WTC11 (cell line): ENCODE measurements around the gene SUPT5H. TPM values are rescaled to one million over a fixed set of nuclear protein-coding genes. Genes with fewer than 3 reads are reported as not detected.

Experiments
- ATAC-seq: fragments of 200-7000 bp; cut with Tn5 transposase; 2 replicates; pipeline ENCODE4 v1.10.0; 2021; ENCODE audit warnings: mild to moderate bottlenecking, moderate library complexity
- CTCF ChIA-PET: fragments of 300-600 bp; sonication (Branson Sonifier 250); formaldehyde crosslinking; loops from one replicate; lab custom pipeline; 2021; ENCODE audit warnings: antibody characterized with exemption; lab: Charles Lee
- POLR2A ChIA-PET: fragments of 350-600 bp; sonication (Branson Sonifier 250); formaldehyde crosslinking; loops from one replicate; lab custom pipeline; 2021; ENCODE audit warnings: antibody characterized with exemption; lab: Charles Lee
- DNase-seq: peaks from one replicate; pipeline ENCODE4 v3.0.0; 2021; ENCODE audit warnings: low spot score
- H3K27ac Mint-ChIP-seq: 2 replicates; pipeline ENCODE4 v1.8.0; 2021; ENCODE audit warnings: mixed read lengths
- H3K27me3 Mint-ChIP-seq: 2 replicates; pipeline ENCODE4 v1.8.0; 2021; ENCODE audit warnings: low read depth, mild to moderate bottlenecking, moderate library complexity, mixed read lengths
- H3K36me3 Mint-ChIP-seq: 2 replicates; pipeline ENCODE4 v1.8.0; 2021; ENCODE audit warnings: mixed read lengths
- H3K4me1 Mint-ChIP-seq: 2 replicates; pipeline ENCODE4 v1.8.0; 2022; ENCODE audit warnings: mixed read lengths
- H3K4me3 Mint-ChIP-seq: 2 replicates; pipeline ENCODE4 v1.8.0; 2021; ENCODE audit warnings: mild to moderate bottlenecking, moderate library complexity, mixed read lengths
- H3K9me3 Mint-ChIP-seq: 2 replicates; pipeline ENCODE4 v1.8.0; 2021; ENCODE audit warnings: mixed read lengths
- ATF6 ChIP-seq: sonication (generic); formaldehyde crosslinking; IDR thresholded peaks from 2 replicates; pipeline ENCODE4 v1.8.1; 2023; ENCODE audit warnings: mild to moderate bottlenecking, missing genetic modification reagents
- ETV6 ChIP-seq: sonication (generic); formaldehyde crosslinking; IDR thresholded peaks from 2 replicates; pipeline ENCODE4 v1.8.1; 2022; ENCODE audit warnings: mild to moderate bottlenecking, missing genetic modification reagents
- FOXP1 ChIP-seq: sonication (generic); formaldehyde crosslinking; IDR thresholded peaks from 2 replicates; pipeline ENCODE4 v1.8.0; 2022; ENCODE audit warnings: missing genetic modification reagents, mild to moderate bottlenecking, moderate library complexity, borderline replicate concordance
- FOXP4 ChIP-seq: sonication (generic); formaldehyde crosslinking; IDR thresholded peaks from 2 replicates; pipeline ENCODE4 v1.8.0; 2022; ENCODE audit warnings: mild to moderate bottlenecking, missing genetic modification reagents
- IRF1 ChIP-seq: sonication (generic); formaldehyde crosslinking; IDR thresholded peaks from 2 replicates; pipeline ENCODE4 v1.8.0; 2023; ENCODE audit warnings: missing genetic modification reagents
- JUN ChIP-seq: sonication (generic); formaldehyde crosslinking; IDR thresholded peaks from 2 replicates; pipeline ENCODE4 v1.8.0; 2023; ENCODE audit warnings: mild to moderate bottlenecking, missing genetic modification reagents
- MYBL2 ChIP-seq: sonication (generic); formaldehyde crosslinking; IDR thresholded peaks from 2 replicates; pipeline ENCODE4 v1.8.1; 2023; ENCODE audit warnings: mild to moderate bottlenecking, moderate library complexity, missing genetic modification reagents
- NFATC4 ChIP-seq: fragments of 250-450 bp; sonication (Bioruptor Pico); IDR thresholded peaks from 2 replicates; pipeline ENCODE4 v1.9.0; 2021; ENCODE audit warnings: mild to moderate bottlenecking
- PRRX2 ChIP-seq: fragments of 250-450 bp; sonication (Bioruptor Pico); IDR thresholded peaks from 2 replicates; pipeline ENCODE4 v1.8.0; 2021; ENCODE audit warnings: mild to moderate bottlenecking
- RORB ChIP-seq: fragments of 250-450 bp; sonication (Bioruptor Pico); IDR thresholded peaks from 2 replicates; pipeline ENCODE4 v1.9.0; 2021; ENCODE audit warnings: mild to moderate bottlenecking
- TCF7 ChIP-seq: sonication (generic); formaldehyde crosslinking; IDR thresholded peaks from 2 replicates; pipeline ENCODE4 v1.8.0; 2022; ENCODE audit warnings: mild to moderate bottlenecking, low read depth, missing genetic modification reagents, moderate library complexity
- TEAD1 ChIP-seq: sonication (generic); formaldehyde crosslinking; IDR thresholded peaks from 2 replicates; pipeline ENCODE4 v1.8.0; 2022; ENCODE audit warnings: mild to moderate bottlenecking, missing genetic modification reagents
- TP53 ChIP-seq: sonication (generic); formaldehyde crosslinking; IDR thresholded peaks from 2 replicates; pipeline ENCODE4 v1.8.1; 2023; ENCODE audit warnings: mild to moderate bottlenecking, missing genetic modification reagents
- USF2 ChIP-seq: sonication (generic); formaldehyde crosslinking; IDR thresholded peaks from 2 replicates; pipeline ENCODE4 v1.8.1; 2023; ENCODE audit warnings: mild to moderate bottlenecking, missing genetic modification reagents, moderate library complexity
- ZBTB21 ChIP-seq: sonication (generic); formaldehyde crosslinking; IDR thresholded peaks from 2 replicates; pipeline ENCODE4 v1.8.1; 2023; ENCODE audit warnings: mild to moderate bottlenecking, missing genetic modification reagents, borderline replicate concordance
- ZNF121 ChIP-seq: sonication (generic); formaldehyde crosslinking; IDR thresholded peaks from 2 replicates; pipeline ENCODE4 v1.8.0; 2023; ENCODE audit warnings: missing genetic modification reagents
- ZNF138 ChIP-seq: sonication (generic); formaldehyde crosslinking; conservative IDR thresholded peaks from 2 replicates; pipeline ENCODE4 v1.8.1; 2022; ENCODE audit warnings: mild to moderate bottlenecking, moderate library complexity, missing genetic modification reagents
- ZNF263 ChIP-seq: sonication (generic); formaldehyde crosslinking; IDR thresholded peaks from 2 replicates; pipeline ENCODE4 v1.8.1; 2022; ENCODE audit warnings: low read depth, mild to moderate bottlenecking, moderate library complexity, missing genetic modification reagents
- ZNF416 ChIP-seq: fragments of 250-450 bp; sonication (Bioruptor Pico); IDR thresholded peaks from 2 replicates; pipeline ENCODE4 v1.9.0; 2021; ENCODE audit warnings: mild to moderate bottlenecking, inconsistent platforms
- total RNA-seq: library from RNA; stranded (reverse); gene quantifications from 3 replicates; pipeline ENCODE4 v1.2.3, GENCODE V29; 2021
- TF ChIP-seq, protein P1 (sequence below): sonication (generic); formaldehyde crosslinking; IDR thresholded peaks from 2 replicates; pipeline ENCODE4 v1.8.1; 2023; ENCODE audit warnings: mild to moderate bottlenecking, missing genetic modification reagents, moderate library complexity
- TF ChIP-seq, protein P2 (sequence below): fragments of 250-450 bp; sonication (Bioruptor Pico); IDR thresholded peaks from 2 replicates; pipeline ENCODE4 v2.1.2; 2022; ENCODE audit warnings: mild to moderate bottlenecking, moderate library complexity
- TF ChIP-seq, protein P3 (sequence below): fragments of 250-450 bp; sonication (Bioruptor Pico); conservative IDR thresholded peaks from 2 replicates; pipeline ENCODE4 v1.9.0; 2021; ENCODE audit warnings: mild to moderate bottlenecking

Gene SUPT5H
- total RNA-seq, 1 experiment from 2014 or later = 135 TPM

DNA sequence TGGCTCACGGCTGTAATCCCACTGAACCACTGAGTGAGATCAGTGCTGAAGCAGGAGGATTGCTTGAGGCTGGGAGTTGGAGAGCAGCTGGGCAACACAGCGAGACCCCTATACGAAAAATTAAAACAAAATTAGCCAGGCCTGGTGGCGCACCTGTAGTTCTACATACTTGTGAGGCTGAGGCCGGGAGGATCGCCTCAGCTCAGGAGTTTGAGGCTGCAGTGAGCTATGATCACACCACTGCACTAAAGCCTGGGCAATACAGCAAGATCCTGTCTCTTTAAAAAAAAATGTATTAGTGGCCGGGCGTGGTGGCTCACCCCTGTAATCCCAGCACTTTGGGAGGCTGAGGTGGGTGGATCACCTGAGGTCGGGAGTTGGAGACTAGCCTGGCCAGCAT, 63.2 kb downstream of the SUPT5H start:
- H3K27ac Mint-ChIP-seq = no peak overlapping the region
- H3K4me1 Mint-ChIP-seq = peaks cover 10% of the 10 kb centered on the region
- peak; percentile 86 for TF ChIP-seq ZNF121 (CRISPR knock-in tag)
- no peak for TF ChIP-seq TP53
- TF ChIP-seq IRF1 = no peak
- no peak for TF ChIP-seq PRRX2 (CRISPR knock-in tag)
- TF ChIP-seq, all 79 proteins: peak for 1
- ChIA-PET POLR2A (no interaction called here), CTCF (interaction anchor here (1.0 to 1.7 kb wide), 2 partner anchors 24 to 34 kb away, joined by 3 to 4 read pairs; partner anchors contain the start of gene EID2B)
- no peak overlapping the region for H3K4me3 Mint-ChIP-seq
- ATAC-seq = no peak
- no peaks in the 10 kb centered on the region for H3K9me3 Mint-ChIP-seq
- no peak for DNase-seq
- H3K36me3 Mint-ChIP-seq = peaks cover 3% of the 10 kb centered on the region; the same call in 1 of the 2 replicates
- H3K27me3 Mint-ChIP-seq = peaks cover 86% of the 10 kb centered on the region

- no peaks in the 10 kb centered on the region for H3K9me3 Mint-ChIP-seq
- peaks cover 86% of the 10 kb centered on the region for H3K27me3 Mint-ChIP-seq
- POLR2A ChIA-PET = no interaction called here
Observed at GRCh38 chr19:39509233-39509632, 63.9 kb downstream of the SUPT5H start.

GRCh38 chr19:39512988-39513387, 67.6 kb downstream of the SUPT5H start:
- CTCF ChIA-PET = interaction anchor here (0.7 to 4.0 kb wide), 4 partner anchors 10 to 38 kb away, joined by 3 to 21 read pairs (median 10); no protein-coding TSS in a partner anchor
- no peak overlapping the region for H3K27ac Mint-ChIP-seq

More at GRCh38 chr19:39509233-39509632, 63.9 kb downstream of the SUPT5H start:
- TF ChIP-seq FOXP1 (CRISPR knock-in tag) (no peak), MYBL2 (CRISPR knock-in tag) (no peak), ZNF263 (CRISPR knock-in tag) (no peak), USF2 (CRISPR knock-in tag) (no peak), ZBTB21 (CRISPR knock-in tag) (no peak), ZNF416 (CRISPR knock-in tag) (no peak), NFATC4 (CRISPR knock-in tag) (no peak), TEAD1 (no peak), ZNF121 (CRISPR knock-in tag) (no peak), ZNF138 (CRISPR knock-in tag) (no peak), RORB (CRISPR knock-in tag) (no peak)
- TF ChIP-seq, protein P1, sequence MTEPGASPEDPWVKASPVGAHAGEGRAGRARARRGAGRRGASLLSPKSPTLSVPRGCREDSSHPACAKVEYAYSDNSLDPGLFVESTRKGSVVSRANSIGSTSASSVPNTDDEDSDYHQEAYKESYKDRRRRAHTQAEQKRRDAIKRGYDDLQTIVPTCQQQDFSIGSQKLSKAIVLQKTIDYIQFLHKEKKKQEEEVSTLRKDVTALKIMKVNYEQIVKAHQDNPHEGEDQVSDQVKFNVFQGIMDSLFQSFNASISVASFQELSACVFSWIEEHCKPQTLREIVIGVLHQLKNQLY (CRISPR knock-in tag) = no peak
- TF ChIP-seq, protein P2, sequence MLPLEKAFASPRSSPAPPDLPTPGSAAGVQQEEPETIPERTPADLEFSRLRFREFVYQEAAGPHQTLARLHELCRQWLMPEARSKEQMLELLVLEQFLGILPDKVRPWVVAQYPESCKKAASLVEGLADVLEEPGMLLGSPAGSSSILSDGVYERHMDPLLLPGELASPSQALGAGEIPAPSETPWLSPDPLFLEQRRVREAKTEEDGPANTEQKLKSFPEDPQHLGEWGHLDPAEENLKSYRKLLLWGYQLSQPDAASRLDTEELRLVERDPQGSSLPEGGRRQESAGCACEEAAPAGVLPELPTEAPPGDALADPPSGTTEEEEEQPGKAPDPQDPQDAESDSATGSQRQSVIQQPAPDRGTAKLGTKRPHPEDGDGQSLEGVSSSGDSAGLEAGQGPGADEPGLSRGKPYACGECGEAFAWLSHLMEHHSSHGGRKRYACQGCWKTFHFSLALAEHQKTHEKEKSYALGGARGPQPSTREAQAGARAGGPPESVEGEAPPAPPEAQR (CRISPR knock-in tag) = no peak
- H3K27ac Mint-ChIP-seq = no peak overlapping the region
- CTCF ChIA-PET = interaction anchor here (1.7 kb wide), 1 partner anchor 35 kb away, joined by 4 read pairs; no protein-coding TSS in a partner anchor
- H3K36me3 Mint-ChIP-seq = no peaks in the 10 kb centered on the region
- H3K4me3 Mint-ChIP-seq = no peak overlapping the region
- H3K4me1 Mint-ChIP-seq = peaks cover 10% of the 10 kb centered on the region
- no peak for ATAC-seq
- DNase-seq = no peak

More at GRCh38 chr19:39512988-39513387, 67.6 kb downstream of the SUPT5H start:
- POLR2A ChIA-PET = no interaction called here
- Mint-ChIP-seq H3K4me1 (peaks cover 18% of the 10 kb centered on the region), H3K4me3 (no peak overlapping the region), H3K9me3 (no peaks in the 10 kb centered on the region; the same call in 1 of the 2 replicates), H3K27me3 (peaks cover 56% of the 10 kb centered on the region), H3K36me3 (peaks cover 5% of the 10 kb centered on the region)
- TF ChIP-seq FOXP4 (CRISPR knock-in tag) = no peak
- no peak for TF ChIP-seq USF2 (CRISPR knock-in tag)
- TF ChIP-seq, protein P3, sequence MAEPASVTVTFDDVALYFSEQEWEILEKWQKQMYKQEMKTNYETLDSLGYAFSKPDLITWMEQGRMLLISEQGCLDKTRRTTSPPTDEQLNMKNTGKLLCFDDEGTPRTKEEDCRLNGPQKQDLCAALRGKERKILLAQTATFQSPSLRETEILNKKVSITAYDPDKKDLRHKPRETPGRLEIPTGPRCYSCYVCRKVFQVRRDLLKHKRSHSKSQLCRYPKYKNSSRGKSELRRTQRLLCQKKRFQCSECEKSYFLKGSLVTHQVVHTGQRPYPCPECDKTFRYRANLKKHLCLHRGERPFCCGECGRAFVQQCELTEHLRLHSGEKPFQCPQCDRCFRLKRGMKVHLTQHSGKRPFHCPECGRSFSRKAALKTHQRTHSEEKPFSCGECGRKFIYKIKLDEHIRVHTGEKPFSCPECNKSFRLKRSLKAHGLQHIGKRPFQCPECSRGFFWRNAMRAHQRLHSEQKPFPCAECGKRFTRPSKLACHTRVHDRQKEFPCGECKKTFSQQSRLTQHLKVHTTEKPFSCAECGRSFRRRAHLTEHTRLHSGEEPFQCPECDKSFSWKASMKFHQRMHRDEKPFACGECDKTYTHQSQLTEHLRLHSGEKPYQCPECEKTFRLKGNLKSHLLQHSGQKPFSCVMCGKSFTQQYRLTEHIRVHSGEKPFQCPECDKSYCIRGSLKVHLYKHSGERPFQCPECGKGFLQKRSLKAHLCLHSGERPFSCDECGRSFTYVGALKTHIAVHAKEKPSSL (CRISPR knock-in tag) = no peak
- TF ChIP-seq ZNF138 (CRISPR knock-in tag) = no peak
- no peak for TF ChIP-seq PRRX2 (CRISPR knock-in tag)
- TF ChIP-seq TCF7 = no peak
- no peak for TF ChIP-seq JUN
- TF ChIP-seq ATF6 (CRISPR knock-in tag) = no peak
- no peak for TF ChIP-seq ETV6 (CRISPR knock-in tag)
- no peak for ATAC-seq
- no peak for DNase-seq
